Mesodermal cell (in vitro differentiated cells): ENCODE data around the gene TBC1D17.

Experiments
- H3K27ac ChIP-seq: 2 replicates; pipeline ENCODE4 v1.7.0; 2013; ENCODE audit warnings: mild to moderate bottlenecking, low read depth, low read length, moderate library complexity; ENCODE audit not compliant: severe bottlenecking
- H3K36me3 ChIP-seq: 2 replicates; pipeline ENCODE4 v1.7.1; 2013; ENCODE audit warnings: mild to moderate bottlenecking, low read length, moderate library complexity; ENCODE audit not compliant: control insufficient read depth, insufficient read depth
- H3K4me1 ChIP-seq: one replicate; pipeline ENCODE4 v1.7.1; 2013; ENCODE audit warnings: mild to moderate bottlenecking, low read length; ENCODE audit not compliant: insufficient read depth, control insufficient read depth, poor library complexity, severe bottlenecking
- H3K4me3 ChIP-seq: 2 replicates; pipeline ENCODE4 v1.7.0; 2013; ENCODE audit warnings: low read length, control low read depth, mild to moderate bottlenecking; ENCODE audit not compliant: insufficient read depth, poor library complexity, severe bottlenecking; ENCODE audit errors: extremely low read depth
- H3K9me3 ChIP-seq: 2 replicates; pipeline ENCODE4 v1.7.1; 2013; ENCODE audit warnings: mild to moderate bottlenecking, low read length, moderate library complexity; ENCODE audit not compliant: control insufficient read depth
- WGBS, 2 experiments: methylation state at CpG; one replicate each; pipeline ENCODE4 v1.1.5; 2013; ENCODE audit warnings: missing lambda C conversion rate in 2 of 2; ENCODE audit not compliant: insufficient coverage in 2 of 2; 5-methylcytosine and 5-hydroxymethylcytosine counted together

TBC1D17 gene

GRCh38 chr19:49837425-49837824, 40.1 kb upstream of the TBC1D17 start:
- H3K27ac ChIP-seq: no peak overlapping the region
- H3K4me1 ChIP-seq: peaks cover 5% of the 10 kb centered on the region
- H3K36me3 ChIP-seq: peaks cover 97% of the 10 kb centered on the region
- WGBS, 2 experiments: 92 to 98% methylated on average over 9 of the region's 9 CpGs
- no peaks in the 10 kb centered on the region for H3K9me3 ChIP-seq
- H3K4me3 ChIP-seq: no peak overlapping the region

GRCh38 chr19:49838885-49839588, 38.5 kb upstream of the TBC1D17 start:
- no peaks in the 10 kb centered on the region for H3K9me3 ChIP-seq
- H3K4me3 ChIP-seq: no peak overlapping the region
- no peak overlapping the region for H3K27ac ChIP-seq
- H3K4me1 ChIP-seq: peaks cover 5% of the 10 kb centered on the region
- 94 to 97% methylated on average over 16 of the region's 18 CpGs for WGBS, 2 experiments
- H3K36me3 ChIP-seq: peaks cover 90% of the 10 kb centered on the region

- Histone ChIP-seq H3K4me3 (no peak overlapping the region), H3K9me3 (no peaks in the 10 kb centered on the region), H3K4me1 (peaks cover 5% of the 10 kb centered on the region), H3K36me3 (peaks cover 84% of the 10 kb centered on the region), H3K27ac (no peak overlapping the region)
- WGBS, 2 experiments: 97 to 98% methylated on average over 10 to 11 of the region's 11 CpGs
These were observed 37.8 kb upstream of the TBC1D17 start for GRCh38 chr19:49839713-49840112.

- no peak overlapping the region for H3K4me3 ChIP-seq
- 93 to 94% methylated on average over 8 of the region's 11 CpGs for WGBS, 2 experiments
- peaks cover 5% of the 10 kb centered on the region for H3K4me1 ChIP-seq
- H3K27ac ChIP-seq: peak overlapping the region; percentile 11
- H3K9me3 ChIP-seq: no peaks in the 10 kb centered on the region
- H3K36me3 ChIP-seq: peaks cover 78% of the 10 kb centered on the region
These were observed 37.2 kb upstream of the TBC1D17 start for GRCh38 chr19:49840321-49840720.

- Histone ChIP-seq H3K4me3 (no peak overlapping the region), H3K9me3 (no peaks in the 10 kb centered on the region), H3K27ac (peak overlapping the region; percentile 11), H3K4me1 (peaks cover 5% of the 10 kb centered on the region), H3K36me3 (peaks cover 73% of the 10 kb centered on the region)
- 93 to 95% methylated on average over 15 to 16 of the region's 17 CpGs for WGBS, 2 experiments
These were observed 36.7 kb upstream of the TBC1D17 start for GRCh38 chr19:49840736-49841249.

GRCh38 chr19:49843265-49843664, 34.2 kb upstream of the TBC1D17 start:
- Histone ChIP-seq H3K36me3 (peaks cover 49% of the 10 kb centered on the region), H3K4me1 (no peaks in the 10 kb centered on the region), H3K4me3 (no peak overlapping the region), H3K27ac (no peak overlapping the region), H3K9me3 (no peaks in the 10 kb centered on the region)
- 89% methylated on average over 1 of the region's 3 CpGs; no CpG with 5 or more reads in 1 of the 2 experiments for WGBS, 2 experiments

GRCh38 chr19:49844138-49845095, 33.1 kb upstream of the TBC1D17 start:
- Histone ChIP-seq H3K27ac (no peak overlapping the region), H3K4me3 (no peak overlapping the region), H3K4me1 (no peaks in the 10 kb centered on the region), H3K36me3 (peaks cover 48% of the 10 kb centered on the region), H3K9me3 (peaks cover 9% of the 10 kb centered on the region)
- 94 to 97% methylated on average over 15 to 16 of the region's 18 CpGs for WGBS, 2 experiments

GRCh38 chr19:49845414-49845813, 32.1 kb upstream of the TBC1D17 start:
- Histone ChIP-seq H3K4me1 (no peaks in the 10 kb centered on the region), H3K36me3 (peaks cover 47% of the 10 kb centered on the region), H3K4me3 (no peak overlapping the region), H3K27ac (no peak overlapping the region), H3K9me3 (peaks cover 9% of the 10 kb centered on the region)
- 100% methylated on average over 2 of the region's 3 CpGs for WGBS, 2 experiments

GRCh38 chr19:49846408-49846807, 31.1 kb upstream of the TBC1D17 start:
- H3K27ac ChIP-seq: no peak overlapping the region
- 47 to 86% methylated on average over 1 to 2 of the region's 5 CpGs for WGBS, 2 experiments
- peaks cover 9% of the 10 kb centered on the region for H3K9me3 ChIP-seq
- peaks cover 37% of the 10 kb centered on the region for H3K36me3 ChIP-seq
- H3K4me3 ChIP-seq: no peak overlapping the region
- H3K4me1 ChIP-seq: no peaks in the 10 kb centered on the region

- peaks cover 9% of the 10 kb centered on the region for H3K9me3 ChIP-seq
- H3K27ac ChIP-seq: no peak overlapping the region
- H3K4me1 ChIP-seq: peaks cover 8% of the 10 kb centered on the region
- 97 to 100% methylated on average over 5 to 8 of the region's 10 CpGs for WGBS, 2 experiments
- H3K4me3 ChIP-seq: no peak overlapping the region
- peaks cover 32% of the 10 kb centered on the region for H3K36me3 ChIP-seq
These were observed 29.5 kb upstream of the TBC1D17 start for GRCh38 chr19:49847731-49848696.
